Right lobe of liver (tissue), 6 donors: ENCODE results near the gene MARK4. TPM values are rescaled to one million over a fixed set of nuclear protein-coding genes. Genes with fewer than 3 reads are reported as not detected.

ENCODE experiments used
- ATAC-seq, 4 donors: fragments of 200-7000 bp; cut with Tn5 transposase; one replicate each; pipeline ENCODE4 v1.9.1; 2020; ENCODE audit warnings: mild to moderate bottlenecking in 4 of 4, moderate library complexity in 4 of 4
- DNase-seq, 3 donors: peaks; one replicate each; pipeline ENCODE4 v3.0.0-alpha.2; 2020
- H3K27ac ChIP-seq, 3 donors: fragments of 200-600 bp; one replicate each; pipeline ENCODE4 v1.8.0; 2022
- H3K27me3 ChIP-seq, 2 donors: fragments of 200-600 bp; one replicate each; pipeline ENCODE4 v1.8.0; 2022
- H3K36me3 ChIP-seq, 4 donors: fragments of 200-600 bp; sonication (generic) in 1 of 4; one replicate each; pipeline versions ENCODE4 v1.5.1 to v1.8.0; 2017 to 2022; ENCODE audit warnings: control low read depth in 1 of 4
- H3K4me1 ChIP-seq, 4 donors: fragments of 200-600 bp; sonication (generic) in 1 of 4; one replicate each; pipeline versions ENCODE4 v1.5.1 to v1.8.0; 2017 to 2022; ENCODE audit warnings: control low read depth in 1 of 4
- H3K4me3 ChIP-seq, 3 donors: fragments of 200-600 bp; one replicate each; pipeline ENCODE4 v1.8.0; 2022
- H3K9me3 ChIP-seq, 4 donors: fragments of 200-600 bp; sonication (generic) in 1 of 4; one replicate each; pipeline versions ENCODE4 v1.5.1 to v1.8.0; 2017 to 2022; ENCODE audit warnings: control low read depth in 1 of 4
- POLR2A ChIP-seq: fragments of 450-650 bp; IDR thresholded peaks from one replicate; pipeline ENCODE4 v1.6.1; 2017; ENCODE audit warnings: antibody characterized with exemption, mild to moderate bottlenecking
- WGBS: methylation state at CpG from one replicate; pipeline ENCODE4 v1.1.6; 2018; ENCODE audit warnings: low coverage, low lambda C conversion rate; ENCODE audit not compliant: insufficient coverage; ENCODE audit errors: missing lambda C conversion rate; 5-methylcytosine and 5-hydroxymethylcytosine counted together
- intact Hi-C, 2 donors: fragments of 100-400 bp; cut with DNase I; formaldehyde crosslinking; loops; one replicate each; pipeline versions ENCODE4 v1.11.2 to v1.14.1; 2022
- total RNA-seq, 6 experiments: library from RNA; depleted of rRNA in 2 of 6; stranded (reverse); fragments of >200 nt in 2 of 6; fragmentation: NEBNext Ultra II Directional in 3 of 6; extraction: Animal tissue kit (Norgen Biotek cat#: 25700) in 3 of 6; gene quantifications; one replicate each; pipeline versions ENCODE4 v1.1.0 to v1.2.4, GENCODE V29; 2016 to 2023
- TF ChIP-seq, protein P1 (sequence below), 4 donors: fragments of 200-600 bp in 3 of 4; fragments of 450-650 bp in 1 of 4; IDR thresholded peaks; one replicate each; pipeline versions ENCODE4 v1.5.1 to v1.8.0; 2016 to 2022; ENCODE audit warnings: antibody characterized with exemption in 4 of 4, mild to moderate bottlenecking in 2 of 4
- donor health status: DM: no; HTN: yes; CAD: no.
- donor health status: DM: no; HTN: no; CAD: no.
- donor health status: DM: no; HTN: no; CAD: no.
- donor health status: DM: no; HTN: yes; CAD: no.
- donor health status: DM: no; HTN: yes; CAD: no.

Gene MARK4
- total RNA-seq, 6 experiments from 2014 or later = 14.2 to 23.5 (median 17.5) TPM

DNA sequence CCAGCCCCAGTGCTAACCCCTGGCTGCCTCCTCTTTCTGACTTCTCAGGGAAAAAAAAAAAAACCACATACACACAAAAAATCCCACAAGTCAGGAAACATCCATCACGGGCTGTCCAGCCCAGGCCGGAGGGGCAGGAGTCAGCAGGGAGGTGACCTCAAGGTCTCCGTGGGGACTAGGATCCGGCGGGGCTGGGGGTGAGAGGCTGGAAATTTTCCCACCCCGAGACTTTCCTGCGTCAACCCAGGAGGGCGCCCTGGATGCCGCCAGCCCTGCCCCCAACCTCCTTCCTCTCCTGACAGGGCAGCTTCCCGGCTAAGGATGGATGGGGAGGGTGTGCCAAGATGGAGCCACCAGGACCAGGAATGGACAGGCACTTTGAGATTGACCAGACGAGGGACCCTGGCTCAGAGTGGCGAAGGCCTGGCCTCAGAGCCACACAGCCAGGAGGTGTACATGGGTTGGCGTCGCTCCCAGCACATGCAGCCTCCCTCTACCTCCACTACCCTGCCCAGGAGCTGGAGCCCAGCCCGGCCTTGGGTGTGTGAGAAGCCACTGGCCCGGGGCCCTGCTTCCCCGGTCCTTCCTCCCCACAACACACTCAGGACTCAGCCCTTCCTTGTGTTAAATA is 39.2 kb upstream of the MARK4 start:
- Histone ChIP-seq H3K27ac (no peak overlapping the region), H3K9me3 (no peaks in the 10 kb centered on the region), H3K27me3 (no peaks in the 10 kb centered on the region), H3K36me3 (no peaks in the 10 kb centered on the region), H3K4me1 (peaks cover 0 to 6% (median 3%) of the 10 kb centered on the region in 4 donors), H3K4me3 (no peak overlapping the region)
- 35% methylated on average over 4 of the region's 17 CpGs for WGBS
- TF ChIP-seq, protein P1, sequence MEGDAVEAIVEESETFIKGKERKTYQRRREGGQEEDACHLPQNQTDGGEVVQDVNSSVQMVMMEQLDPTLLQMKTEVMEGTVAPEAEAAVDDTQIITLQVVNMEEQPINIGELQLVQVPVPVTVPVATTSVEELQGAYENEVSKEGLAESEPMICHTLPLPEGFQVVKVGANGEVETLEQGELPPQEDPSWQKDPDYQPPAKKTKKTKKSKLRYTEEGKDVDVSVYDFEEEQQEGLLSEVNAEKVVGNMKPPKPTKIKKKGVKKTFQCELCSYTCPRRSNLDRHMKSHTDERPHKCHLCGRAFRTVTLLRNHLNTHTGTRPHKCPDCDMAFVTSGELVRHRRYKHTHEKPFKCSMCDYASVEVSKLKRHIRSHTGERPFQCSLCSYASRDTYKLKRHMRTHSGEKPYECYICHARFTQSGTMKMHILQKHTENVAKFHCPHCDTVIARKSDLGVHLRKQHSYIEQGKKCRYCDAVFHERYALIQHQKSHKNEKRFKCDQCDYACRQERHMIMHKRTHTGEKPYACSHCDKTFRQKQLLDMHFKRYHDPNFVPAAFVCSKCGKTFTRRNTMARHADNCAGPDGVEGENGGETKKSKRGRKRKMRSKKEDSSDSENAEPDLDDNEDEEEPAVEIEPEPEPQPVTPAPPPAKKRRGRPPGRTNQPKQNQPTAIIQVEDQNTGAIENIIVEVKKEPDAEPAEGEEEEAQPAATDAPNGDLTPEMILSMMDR (IDR thresholded peaks at IDR 0.05) = no peak
- TF ChIP-seq POLR2A = no peak
- intact Hi-C loops = no loop called here
- DNase-seq (peak; percentile 67 to 77 (median 76)), ATAC-seq (peak; percentile 66 to 79 (median 72))

DNA sequence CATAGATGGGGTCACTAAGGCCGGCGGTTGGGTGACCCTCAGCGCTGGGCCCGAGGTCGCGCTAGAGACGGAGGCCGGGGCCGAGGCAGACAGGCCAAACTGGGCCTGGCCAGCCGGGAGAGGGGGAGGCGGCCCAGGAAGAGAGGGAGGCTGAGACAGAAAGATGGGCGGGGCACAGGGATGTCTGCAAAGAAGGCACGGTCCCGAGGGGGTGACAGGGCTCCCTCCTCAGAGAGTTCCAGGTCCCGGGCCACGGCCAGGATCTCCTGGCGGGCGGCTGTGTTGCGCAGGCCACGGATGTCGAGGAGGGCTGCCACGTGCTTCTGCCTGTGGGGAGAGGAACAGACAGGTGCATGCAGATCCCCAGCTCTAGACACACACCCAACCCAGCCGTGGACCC is 38.0 kb upstream of the MARK4 start:
- Histone ChIP-seq H3K36me3 (no peaks in the 10 kb centered on the region), H3K4me3 (no peak overlapping the region), H3K27me3 (no peaks in the 10 kb centered on the region), H3K4me1 (peaks cover 0 to 6% (median 3%) of the 10 kb centered on the region in 4 donors), H3K27ac (no peak overlapping the region), H3K9me3 (no peaks in the 10 kb centered on the region)
- TF ChIP-seq POLR2A = no peak
- TF ChIP-seq, protein P1 (IDR thresholded peaks at IDR 0.05) = no peak
- ATAC-seq = no peak
- DNase-seq = peak in 1 of 3 donors; percentile 26
- WGBS = 63% methylated on average over 14 of the region's 23 CpGs
- intact Hi-C loops = no loop called here

DNA sequence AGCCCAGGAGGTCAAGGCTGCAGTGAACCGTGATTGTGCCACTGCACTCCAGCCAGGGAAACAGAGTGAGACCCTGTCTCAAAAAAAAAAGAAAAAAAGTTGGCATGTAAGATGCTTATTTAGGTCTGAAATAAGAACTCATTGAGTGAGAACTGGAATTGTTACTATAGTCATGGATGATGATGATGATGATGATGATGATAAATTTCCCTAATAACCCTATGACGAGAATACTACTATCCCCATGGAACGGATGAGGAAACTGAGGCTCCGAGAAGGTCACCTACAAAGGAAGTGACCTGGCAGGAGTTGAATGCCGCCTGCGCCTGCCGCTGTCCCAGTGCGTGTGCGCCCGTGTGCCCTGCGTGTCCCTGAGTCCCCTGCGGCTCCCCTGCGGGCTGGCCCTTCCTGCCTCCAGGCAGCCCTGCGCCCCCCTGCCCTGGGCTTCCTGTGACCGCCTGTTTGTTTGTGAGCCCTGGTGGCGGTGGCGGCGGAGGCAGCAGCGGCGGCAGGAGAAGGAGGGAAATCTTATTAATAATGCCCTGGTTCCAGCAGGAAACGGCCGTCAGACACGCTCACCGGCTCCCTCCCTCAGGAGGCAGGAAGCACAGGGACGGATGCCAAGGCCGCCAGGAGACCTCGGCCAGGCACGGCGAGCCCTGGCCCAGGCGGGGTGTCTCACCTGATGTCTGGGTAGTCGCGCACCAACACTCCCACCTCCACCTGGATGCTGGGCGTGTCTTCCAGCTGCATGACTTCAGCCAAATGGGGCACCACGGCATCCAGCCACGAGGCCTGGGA is 35.5 kb upstream of the MARK4 start:
- 14% methylated on average over 20 of the region's 35 CpGs for WGBS
- DNase-seq = peak in 1 of 3 donors; percentile 55

DNA sequence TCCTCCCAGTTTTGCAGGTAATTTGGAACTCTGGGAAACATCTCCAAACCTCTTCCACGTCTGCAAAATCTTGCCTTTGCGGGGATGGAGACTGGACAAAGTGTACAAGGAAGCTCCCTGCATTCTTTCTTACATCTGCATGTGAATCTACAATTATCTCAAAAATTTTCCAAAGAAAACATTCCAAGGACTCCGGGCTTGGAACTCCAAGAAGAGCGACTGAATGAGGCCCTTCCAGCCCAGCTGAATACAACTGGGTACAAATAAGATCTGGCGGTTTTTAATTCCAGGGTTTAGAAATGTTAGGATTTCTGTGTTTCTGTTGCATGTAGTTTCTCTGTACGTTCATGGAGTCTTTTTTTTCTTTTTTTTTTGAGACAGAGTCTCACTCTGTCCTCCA is 34.4 kb upstream of the MARK4 start:
- no peak for TF ChIP-seq POLR2A
- TF ChIP-seq, protein P1 (IDR thresholded peaks at IDR 0.05) = no peak
- H3K27me3 ChIP-seq = no peaks in the 10 kb centered on the region
- ATAC-seq (no peak), DNase-seq (no peak)
- H3K36me3 ChIP-seq = no peaks in the 10 kb centered on the region
- 68% methylated on average over 6 of the region's 6 CpGs for WGBS
- H3K9me3 ChIP-seq = no peaks in the 10 kb centered on the region
- no peak overlapping the region for H3K27ac ChIP-seq
- H3K4me1 ChIP-seq = no peaks in the 10 kb centered on the region
- no peak overlapping the region for H3K4me3 ChIP-seq
- intact Hi-C loops = no loop called here

More for the DNA sequence above, 35.5 kb upstream of the MARK4 start:
- TF ChIP-seq, protein P1 (IDR thresholded peaks at IDR 0.05) = no peak
- no peak for TF ChIP-seq POLR2A
- H3K4me3 ChIP-seq = no peak overlapping the region
- intact Hi-C loops = no loop called here
- H3K27ac ChIP-seq = no peak overlapping the region
- H3K36me3 ChIP-seq = no peaks in the 10 kb centered on the region
- no peaks in the 10 kb centered on the region for H3K27me3 ChIP-seq
- H3K9me3 ChIP-seq = no peaks in the 10 kb centered on the region
- peak; percentile 8 to 47 (median 14) for ATAC-seq
- H3K4me1 ChIP-seq = no peaks in the 10 kb centered on the region
